HG03039 (cell line): Measurements from ENCODE around the gene MORN4.
"Not testable (repeated sequence)": the region's sequence is repeated elsewhere in the genome, so short reads cannot be mapped to it uniquely, and the experiment has no call there.

Source experiments
- ATAC-seq: cut with Tn5 transposase; IDR thresholded peaks from one replicate; pipeline ENCODE4 v1.9.1; 2021; ENCODE audit warnings: mild to moderate bottlenecking, moderate library complexity; ENCODE audit not compliant: unreplicated experiment

MORN4 gene

DNA sequence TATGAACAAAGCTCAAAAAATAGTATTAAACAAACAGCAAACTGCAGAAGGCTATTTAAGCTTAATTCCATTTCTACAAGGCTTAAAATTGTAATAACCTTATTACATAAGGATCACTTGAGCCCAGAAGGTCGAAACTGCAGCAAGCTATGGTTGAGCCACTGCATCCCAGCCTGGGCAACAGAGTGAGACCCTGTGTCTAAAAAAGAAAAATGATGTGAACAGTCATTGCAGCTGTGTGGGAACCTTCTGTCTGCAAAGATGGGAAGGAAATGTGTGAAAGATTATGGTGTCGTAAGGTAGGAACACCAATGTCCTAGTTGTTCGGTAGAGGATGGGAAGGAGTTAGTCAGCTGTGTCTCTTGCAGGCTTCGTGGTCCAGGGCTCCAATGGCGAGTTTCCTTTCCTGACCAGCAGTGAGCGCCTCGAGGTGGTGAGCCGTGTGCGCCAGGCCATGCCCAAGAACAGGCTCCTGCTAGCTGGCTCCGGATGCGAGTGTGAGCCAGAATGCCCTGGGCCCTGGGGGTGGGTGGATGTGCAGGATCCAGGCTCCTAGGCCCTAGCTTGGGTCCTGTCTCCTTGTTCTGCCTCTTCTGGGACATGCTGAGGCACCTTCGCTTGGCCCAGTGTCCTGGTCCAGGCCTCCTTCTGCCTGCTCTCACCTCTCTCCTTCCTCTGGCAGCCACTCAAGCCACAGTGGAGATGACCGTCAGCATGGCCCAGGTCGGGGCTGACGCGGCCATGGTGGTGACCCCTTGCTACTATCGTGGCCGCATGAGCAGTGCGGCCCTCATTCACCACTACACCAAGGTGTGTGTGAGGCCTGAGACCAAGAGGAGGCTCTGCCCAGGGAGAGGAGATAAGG is 34.7 kb downstream of the MORN4 start:
- no peak for ATAC-seq

DNA sequence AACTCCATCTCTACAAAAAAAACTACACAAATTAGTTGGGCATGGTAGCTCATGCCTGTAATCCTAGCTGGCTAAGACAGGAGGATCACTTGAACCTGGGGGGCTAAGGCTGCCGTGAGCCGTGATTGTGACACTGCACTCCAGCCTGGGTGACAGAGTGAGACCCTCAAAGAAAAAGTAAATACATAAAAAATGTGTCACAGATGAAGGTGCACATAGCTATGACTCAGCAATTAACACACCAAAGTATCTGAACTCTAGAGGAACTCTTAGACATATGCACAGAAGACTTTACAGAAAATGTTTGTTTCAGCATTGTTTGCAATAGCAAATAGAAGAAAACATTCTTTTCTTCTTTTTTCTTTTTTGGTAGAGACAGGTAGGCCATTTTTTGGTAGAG is 35.5 kb downstream of the MORN4 start:
- ATAC-seq = no peak

DNA sequence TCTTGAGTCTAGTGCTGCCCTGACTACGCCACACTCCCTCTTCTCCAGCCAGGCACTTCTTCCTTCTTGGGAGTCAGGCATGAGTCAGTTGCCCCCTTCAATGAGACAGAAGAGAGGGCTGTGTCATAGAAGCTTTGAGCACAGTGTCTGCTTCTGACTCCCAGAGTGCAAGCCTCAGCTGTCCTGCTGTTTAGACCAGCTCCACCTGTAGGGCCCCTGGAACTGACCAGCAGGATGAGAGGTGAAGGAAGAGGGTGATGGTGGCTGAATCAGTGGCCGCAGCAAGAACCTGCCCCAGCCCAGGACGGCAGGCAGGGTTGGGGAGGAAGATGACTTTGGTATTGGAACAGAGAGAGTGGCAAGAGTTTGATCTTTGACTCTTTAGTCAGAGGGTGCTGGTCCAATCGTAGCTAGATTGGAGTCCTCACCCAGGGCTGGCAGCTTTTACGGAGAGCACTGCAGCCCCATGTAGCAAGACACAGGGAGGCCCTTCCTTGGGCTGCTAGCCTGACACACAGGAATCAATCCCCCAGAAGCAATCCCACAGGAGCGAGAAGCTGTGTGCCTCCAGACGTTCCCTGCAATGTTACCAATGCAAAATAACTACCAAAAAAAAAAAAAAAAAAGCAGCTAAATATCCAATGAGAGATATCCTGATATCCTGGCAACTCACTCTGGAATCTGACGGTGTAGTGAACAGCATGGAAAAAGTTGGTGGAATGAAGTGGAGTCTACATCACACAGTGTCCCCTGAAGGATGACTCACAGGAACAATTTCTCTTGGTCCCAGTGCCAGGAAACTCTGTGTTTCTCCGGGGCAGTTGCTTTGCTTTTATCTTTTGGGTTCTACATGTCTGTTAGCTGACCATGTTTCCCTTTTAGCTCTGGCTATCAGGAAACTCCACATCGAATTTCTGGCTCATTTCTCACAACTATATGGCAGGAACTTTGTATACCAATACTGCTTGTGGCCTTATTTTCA is 36.9 kb downstream of the MORN4 start:
- no peak for ATAC-seq

DNA sequence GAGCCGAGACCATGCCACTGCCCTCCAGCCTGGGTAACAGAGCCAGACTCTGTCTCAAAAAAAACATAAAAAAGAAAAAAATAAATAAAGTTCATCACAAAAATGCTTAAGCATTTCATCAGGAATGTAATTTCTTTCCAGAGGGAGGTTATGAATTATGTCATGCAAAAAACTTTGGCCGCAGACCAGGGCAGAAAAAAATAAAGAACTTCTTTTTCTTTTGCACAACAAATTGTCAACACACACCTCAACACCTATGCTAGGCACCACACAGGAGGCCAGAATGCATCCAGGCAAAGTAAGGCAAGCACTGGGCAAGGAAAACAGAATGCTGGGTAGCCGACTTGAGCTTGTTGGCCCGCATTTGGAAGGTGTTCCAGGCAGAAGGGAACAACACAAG is 39.9 kb downstream of the MORN4 start:
- ATAC-seq = no peak

DNA sequence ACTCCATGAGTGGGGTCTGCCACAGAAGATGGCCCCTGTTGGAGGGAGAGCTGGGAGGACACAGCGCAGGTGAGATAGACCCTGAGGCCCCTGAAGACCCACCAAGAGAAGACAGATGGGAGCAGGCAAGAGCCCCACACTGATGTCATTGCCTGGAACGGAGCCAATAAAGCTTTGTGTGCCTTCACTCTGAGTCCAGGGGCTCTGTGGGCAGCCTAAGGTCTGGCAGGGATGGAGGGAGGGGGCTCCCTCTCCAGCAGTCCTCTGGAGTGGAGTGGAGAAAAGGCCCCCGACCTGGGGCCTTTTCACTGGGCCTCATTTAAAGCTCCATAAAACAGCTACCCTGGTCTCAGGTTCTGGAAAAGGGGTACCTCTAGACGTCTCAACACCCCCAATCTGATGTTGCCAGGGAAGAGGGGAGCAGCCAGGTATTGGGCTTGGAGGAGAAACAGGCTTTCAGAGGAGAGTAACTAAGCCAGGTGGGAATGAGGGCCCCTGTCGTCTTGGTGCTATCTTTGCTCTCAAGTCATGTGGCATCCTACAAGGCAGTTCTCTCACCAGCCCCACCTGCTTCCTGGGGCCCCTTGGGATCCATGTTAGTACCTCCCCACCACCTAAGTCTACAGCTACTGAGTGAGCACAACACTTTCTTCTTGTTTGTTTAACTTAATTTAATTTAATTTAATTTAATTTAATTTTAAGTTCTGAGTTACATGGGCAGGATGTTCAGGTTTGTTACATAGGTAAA is 42.4 kb downstream of the MORN4 start:
- no peak for ATAC-seq

DNA sequence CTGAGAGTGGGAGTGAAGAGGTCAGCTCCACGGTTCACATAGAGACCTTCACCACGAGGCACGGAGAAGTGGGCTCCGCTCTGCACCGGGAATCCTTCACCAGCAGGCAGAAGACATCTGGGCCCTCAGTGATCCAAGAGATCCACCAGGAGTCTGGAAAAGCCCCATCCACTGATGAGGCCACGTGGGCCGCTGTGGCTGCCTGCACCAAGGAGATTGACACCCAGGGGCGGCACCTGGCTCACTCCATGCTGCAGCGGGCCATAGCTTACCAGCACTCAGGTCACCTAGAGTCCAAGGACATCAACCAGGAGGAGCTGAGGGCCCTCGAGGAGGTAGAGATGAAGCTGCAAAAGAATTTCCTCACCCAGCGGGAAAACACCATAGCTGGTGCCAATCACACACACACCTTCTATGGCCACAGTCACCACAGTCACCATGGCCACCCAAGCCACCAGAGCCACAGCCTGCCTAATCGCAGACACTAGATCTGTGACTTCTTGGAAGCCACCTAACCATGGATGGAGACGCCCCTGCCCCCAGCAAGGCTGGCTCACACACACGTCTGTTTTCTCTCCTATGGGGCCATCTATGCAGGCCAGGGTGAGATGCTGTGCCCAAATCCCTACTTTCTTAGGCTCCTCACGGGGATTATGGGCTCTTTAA is 43.1 kb downstream of the MORN4 start:
- ATAC-seq = no peak

DNA sequence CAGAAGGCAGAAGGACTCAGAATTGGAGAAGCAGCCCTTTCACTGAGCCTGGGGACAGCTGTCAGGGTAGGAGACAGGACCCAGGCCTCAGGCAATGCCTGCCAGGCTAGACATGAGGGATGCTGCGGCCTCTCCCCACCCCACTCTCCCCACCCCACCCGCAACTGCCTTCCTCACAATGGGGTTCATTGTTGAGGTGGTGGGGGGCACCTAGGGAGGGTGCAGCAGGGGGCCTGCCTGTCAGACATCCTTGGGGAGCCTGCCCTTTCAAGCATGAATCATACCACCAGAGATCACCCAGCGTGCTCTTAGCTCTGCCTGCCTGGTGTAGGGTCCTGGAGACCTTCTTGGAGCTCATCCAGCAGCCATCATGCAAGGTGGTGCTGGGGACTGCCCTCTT is 43.8 kb downstream of the MORN4 start, which contains the start of gene C10orf62:
C10orf62 (plus strand) TSS at position 243 of the 400 bp plus-strand sequence. CDS start 177 bp downstream, outside the sequence.
- no peak for ATAC-seq

DNA sequence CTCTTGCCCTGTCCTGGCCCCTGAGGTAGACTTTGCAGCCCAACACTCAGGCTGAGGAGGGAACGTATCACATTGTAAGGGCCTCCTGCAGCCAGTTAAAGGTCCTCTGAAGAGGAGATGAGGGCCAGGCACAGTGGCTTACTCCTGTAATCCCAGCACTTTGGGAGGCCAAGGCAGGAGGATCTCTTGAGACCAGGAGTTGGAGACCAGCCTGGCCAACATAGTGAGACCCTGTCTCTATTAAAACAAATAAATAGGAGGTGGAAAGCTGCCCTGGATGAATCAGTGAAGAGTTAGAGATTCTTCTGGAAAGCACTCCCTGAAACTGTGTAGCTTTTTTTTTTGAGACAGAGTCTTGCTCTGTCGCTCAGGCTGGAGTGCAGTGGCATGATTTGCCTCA is 46.1 kb downstream of the MORN4 start:
- no peak for ATAC-seq

DNA sequence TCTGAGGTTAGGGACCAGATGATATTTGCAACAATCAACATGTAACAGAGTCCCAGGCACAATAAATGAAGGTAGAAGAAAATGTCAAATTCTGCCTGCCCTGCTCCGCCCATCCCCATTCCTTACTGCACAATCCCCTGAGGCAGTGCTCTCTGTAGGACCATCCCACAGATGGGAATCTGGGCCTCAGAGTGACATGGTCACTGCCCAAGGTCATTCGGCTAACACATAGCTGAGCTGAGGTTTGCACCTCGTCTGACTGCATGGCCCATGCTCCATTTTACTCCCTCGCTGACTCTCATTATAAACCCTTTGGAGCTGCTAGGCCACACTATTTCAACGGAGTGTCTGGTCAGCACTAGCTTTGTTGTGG is 47.9 kb downstream of the MORN4 start:
- no peak for ATAC-seq

DNA sequence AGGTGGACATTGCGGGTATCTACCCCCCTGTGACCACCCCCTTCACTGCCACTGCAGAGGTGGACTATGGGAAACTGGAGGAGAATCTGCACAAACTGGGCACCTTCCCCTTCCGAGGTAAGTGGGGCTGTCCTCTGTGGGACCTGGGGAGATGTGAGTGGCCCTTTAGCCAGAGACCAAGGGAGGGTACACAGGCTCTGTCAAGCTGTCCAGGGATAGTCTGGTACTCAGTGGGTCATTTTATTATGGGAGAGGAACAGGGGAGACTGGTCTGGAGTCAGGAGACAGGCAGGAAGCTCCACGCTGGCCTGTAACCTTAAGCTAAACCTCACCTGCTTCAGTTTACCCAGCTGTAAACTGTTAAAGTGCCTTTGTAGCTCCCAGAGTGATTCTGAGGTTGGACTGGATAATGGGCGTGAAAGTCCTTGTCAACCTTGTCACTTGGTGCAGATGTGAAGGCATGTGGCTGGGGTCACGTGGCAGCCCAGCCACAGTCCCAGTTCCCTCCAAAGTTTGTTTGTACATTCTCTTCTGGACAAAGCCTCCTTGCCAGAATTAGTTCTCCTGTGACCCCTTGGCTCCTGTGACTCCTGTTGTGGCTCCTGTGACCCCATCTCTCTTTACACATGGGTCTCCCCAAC is 48.4 kb downstream of the MORN4 start:
- ATAC-seq = no peak

DNA sequence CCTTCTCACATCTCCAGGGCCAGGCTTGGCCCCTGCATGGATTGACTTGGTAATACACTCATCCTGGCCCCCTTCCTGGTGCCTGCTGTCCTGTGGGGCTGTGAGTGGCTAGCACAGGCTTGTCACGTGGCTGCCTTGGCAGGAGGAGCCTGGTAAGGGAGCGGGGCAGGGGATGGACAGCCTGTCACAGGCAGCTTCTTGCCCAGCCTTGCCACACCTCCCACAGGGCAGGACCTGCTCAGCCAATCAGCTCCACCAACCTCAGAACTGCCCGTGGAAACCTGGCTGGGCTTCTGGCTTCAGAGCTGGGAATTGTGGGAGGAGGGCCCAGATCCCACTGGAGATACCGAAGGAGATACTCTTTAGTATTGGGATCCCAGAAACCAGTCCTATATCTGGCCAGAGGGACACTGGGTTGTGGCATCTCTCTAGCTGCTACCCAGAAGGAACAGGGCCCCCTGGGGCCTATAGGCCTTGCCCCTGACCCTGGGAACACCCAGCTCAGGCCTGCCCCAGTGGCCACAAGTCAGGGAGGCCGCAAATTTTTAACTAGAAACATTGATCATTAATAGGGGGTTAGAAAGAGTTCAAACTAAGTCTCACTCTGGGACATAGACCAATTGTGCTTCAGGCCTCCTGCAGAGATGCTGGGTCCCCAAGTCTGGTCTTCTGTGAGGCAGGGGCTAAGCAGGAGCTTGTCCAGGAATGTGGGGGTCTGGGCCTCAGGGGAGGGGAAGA is 49.1 kb downstream of the MORN4 start, which contains the start of gene HOGA1:
HOGA1 (plus strand) TSS at position 330 of the 738 bp plus-strand sequence; CDS start at position 645, 315 bp downstream.
- no peak for ATAC-seq

DNA sequence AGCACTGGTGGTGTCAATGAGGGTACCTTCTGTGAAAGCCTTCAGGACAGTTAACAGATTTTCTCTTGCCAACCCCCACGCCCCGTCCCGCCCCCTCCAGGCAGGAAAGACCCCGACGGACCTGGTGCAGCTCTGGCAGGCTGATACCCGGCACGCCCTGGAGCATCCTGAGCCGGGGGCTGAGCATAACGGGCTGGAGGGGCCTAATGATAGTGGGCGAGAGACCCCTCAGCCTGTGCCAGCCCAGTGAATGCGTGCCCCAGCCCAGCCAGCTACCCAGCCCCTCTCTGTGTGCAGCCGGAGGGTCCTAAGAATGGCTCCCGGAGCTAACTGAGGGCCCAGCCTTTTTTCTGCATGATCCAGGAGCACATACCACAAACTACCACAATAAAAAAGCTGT is 49.8 kb downstream of the MORN4 start:
- no peak for ATAC-seq

DNA sequence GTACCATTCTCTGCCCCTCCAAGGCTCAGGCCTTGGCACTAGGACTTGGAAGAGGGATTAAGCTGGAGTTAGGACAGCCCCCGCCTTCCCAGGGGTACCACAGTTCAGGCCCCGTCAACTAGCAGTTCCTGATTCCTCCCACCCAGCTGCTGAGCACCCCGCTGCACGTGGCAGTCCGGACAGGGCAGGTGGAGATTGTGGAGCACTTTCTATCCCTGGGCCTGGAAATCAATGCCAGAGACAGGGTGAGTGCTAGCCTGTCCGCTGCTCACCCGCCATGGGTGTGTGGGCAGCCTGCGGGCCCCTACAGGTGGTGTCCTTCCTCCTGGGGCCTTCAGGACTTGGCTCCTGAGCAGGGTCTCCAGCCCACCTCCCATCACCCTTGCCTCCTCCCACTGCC is 51.1 kb downstream of the MORN4 start:
- no peak for ATAC-seq

DNA sequence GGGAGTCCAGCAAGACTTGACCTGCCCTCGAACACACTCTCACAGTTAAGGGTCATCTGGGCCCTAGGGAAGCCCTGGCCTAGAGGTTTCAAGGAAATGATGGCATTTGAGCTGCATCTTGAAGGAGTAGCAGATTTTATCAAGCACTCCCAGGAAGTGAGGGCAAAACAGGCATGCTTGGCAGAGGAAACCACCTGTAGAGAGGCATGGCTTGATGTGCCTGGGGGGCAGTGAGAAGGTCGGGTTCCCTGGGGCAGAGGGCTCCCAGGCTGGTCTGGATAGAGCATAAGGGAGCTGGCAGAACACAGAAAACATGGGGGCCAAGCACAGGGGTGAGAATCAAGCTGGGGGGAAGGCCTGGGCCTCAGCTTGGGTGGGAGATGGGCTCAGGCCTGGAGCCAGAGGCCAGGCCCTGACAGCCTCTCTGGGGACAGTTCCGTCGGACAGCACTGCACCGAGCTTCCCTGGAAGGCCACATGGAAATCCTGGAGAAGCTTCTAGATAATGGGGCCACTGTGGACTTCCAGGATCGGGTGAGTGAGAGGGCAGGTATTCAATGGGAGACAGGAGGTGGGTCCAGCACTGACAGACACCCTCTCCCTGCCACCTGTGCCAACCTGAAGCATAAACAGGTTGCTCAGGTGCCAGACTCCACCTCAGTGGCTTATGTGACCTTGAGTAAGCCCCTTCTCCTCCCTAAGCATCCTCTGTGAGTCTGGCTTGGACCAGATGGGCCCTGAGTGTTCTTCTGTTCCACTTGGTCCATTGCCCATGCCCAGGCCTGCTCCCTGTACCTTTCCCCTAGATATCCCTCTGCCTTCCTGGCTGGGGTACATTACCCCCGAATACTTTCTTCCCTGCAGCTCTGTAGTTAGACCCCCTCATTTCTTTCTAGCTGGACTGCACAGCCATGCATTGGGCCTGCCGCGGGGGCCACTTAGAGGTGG is 52.6 kb downstream of the MORN4 start:
- ATAC-seq = no peak

DNA sequence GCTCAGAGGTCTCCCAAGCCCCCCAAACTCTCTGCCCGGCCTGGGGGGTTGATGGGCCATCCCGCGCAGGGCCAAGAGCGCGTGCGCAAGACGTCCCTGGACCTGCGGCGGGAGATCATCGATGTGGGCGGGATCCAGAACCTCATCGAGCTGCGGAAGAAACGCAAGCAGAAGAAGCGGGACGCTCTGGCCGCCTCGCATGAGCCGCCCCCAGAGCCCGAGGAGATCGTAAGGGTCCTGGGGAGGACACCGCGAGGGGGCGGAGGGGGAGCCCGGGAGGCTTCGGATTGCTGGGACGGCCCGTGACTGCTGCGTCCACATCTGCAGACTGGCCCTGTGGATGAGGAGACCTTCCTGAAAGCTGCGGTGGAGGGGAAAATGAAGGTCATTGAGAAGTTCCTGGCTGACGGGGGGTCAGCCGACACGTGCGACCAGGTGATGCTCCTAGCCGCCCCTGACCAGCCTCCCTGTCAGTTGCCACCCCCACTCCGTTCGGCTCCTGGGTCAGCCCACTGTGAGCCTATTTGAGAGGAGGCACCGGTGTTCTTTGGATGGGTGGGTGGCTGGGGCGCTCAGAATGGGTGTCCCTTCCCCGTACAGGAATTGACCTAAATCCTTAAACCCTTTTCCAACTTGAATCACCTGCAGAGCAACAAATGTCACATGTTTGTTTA is 55.0 kb downstream of the MORN4 start:
- ATAC-seq = no peak

DNA sequence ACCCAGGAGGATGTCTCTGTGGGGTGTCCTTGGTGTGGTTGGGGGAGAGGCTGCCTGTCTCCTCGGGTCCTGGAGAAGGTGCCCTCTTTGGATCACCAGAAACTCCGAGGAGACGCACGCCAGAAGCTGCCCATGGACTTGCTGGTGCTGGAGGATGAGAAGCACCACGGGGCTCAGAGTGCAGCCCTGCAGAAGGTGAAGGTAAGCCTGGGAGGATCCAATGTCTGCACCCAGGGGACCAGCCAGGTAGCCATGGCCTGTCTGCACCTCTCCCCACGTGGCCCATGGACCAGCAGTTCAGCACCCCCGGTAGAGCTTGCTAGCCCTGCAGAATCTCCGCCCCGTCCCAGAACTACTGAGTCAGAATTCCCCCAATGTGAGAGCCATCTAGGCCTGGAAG is 55.6 kb downstream of the MORN4 start:
- no peak for ATAC-seq

DNA sequence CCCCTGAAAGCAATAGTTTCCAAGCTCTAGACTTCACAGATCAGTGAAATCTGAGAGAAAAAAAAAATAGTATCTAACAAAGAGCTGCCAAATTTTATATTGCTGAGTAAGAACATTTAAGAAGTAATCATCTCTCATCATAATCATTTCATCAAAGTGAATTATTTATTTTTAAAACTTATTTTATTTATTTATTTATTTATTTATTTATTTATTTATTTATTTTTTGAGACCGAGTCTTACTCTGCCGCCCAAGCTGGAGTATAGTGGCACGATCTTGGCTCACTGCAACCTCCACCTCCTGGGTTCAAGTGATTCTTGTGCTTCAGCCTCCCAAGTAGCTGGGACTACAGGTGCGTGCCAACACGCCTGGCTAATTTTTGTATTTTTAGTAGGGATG is 56.8 kb downstream of the MORN4 start:
- ATAC-seq = not testable (repeated sequence)
